H1 (cell line): Measurements from ENCODE around the gene NCF2.

Experiments
- ASH2L ChIP-seq: fragments of 200-600, 300-600 bp; sonication (generic); IDR thresholded peaks from one replicate; pipeline ENCODE4 v1.7.1; 2017; ENCODE audit warnings: low read length
- ATF3 ChIP-seq: IDR thresholded peaks from 2 replicates; pipeline ENCODE4 v1.6.1; 2011; ENCODE audit warnings: low read depth, mild to moderate bottlenecking, low read length; ENCODE audit not compliant: insufficient read depth
- CBX5 ChIP-seq: fragments of 300-800, 300-1000 bp; sonication (generic); IDR thresholded peaks from 2 replicates; pipeline ENCODE4 v1.7.1; 2016; ENCODE audit warnings: antibody characterized with exemption, low read length, low read depth
- CEBPB ChIP-seq: IDR thresholded peaks from 2 replicates; pipeline ENCODE4 v1.6.1; 2012; ENCODE audit warnings: low read depth, low read length
- CHD1 ChIP-seq: IDR thresholded peaks from 2 replicates; pipeline ENCODE4 v1.6.1; 2012; ENCODE audit warnings: low read depth, low read length, improper control_type of control experiment
- CTCF ChIP-seq, 3 experiments: IDR thresholded peaks; 1 replicate in 2 of 3; 2 replicates in 1 of 3; pipeline versions ENCODE4 v1.5.1 to v1.6.1; 2011; ENCODE audit warnings: low read length in 3 of 3, mild to moderate bottlenecking in 3 of 3, inconsistent platforms in 2 of 3, low read depth in 1 of 3, moderate library complexity in 1 of 3; ENCODE audit not compliant: insufficient read depth in 1 of 3; ENCODE audit errors: control extremely low read depth in 1 of 3
- EGR1 ChIP-seq: IDR thresholded peaks from 2 replicates; pipeline ENCODE4 v1.6.1; 2011; ENCODE audit warnings: low read depth, low read length, borderline replicate concordance
- EZH2 ChIP-seq: fragments of 200-600 bp; sonication (generic); IDR thresholded peaks from 2 replicates; pipeline ENCODE4 v1.7.1; 2012; ENCODE audit warnings: low read depth, mild to moderate bottlenecking, moderate library complexity, low read length, inconsistent platforms; ENCODE audit not compliant: severe bottlenecking
- POLR2A ChIP-seq, 2 experiments: IDR thresholded peaks; 1 replicate in 1 of 2; 2 replicates in 1 of 2; pipeline ENCODE4 v1.6.1; 2011; ENCODE audit warnings: low read depth in 2 of 2, low read length in 2 of 2, mild to moderate bottlenecking in 2 of 2; ENCODE audit errors: control extremely low read depth in 1 of 2
- POLR2AphosphoS5 ChIP-seq: IDR thresholded peaks from 2 replicates; pipeline ENCODE4 v1.6.1; 2011; ENCODE audit warnings: low read depth, low read length
- USF2 ChIP-seq: IDR thresholded peaks from 2 replicates; pipeline ENCODE4 v1.6.1; 2011; ENCODE audit warnings: low read length, improper control_type of control experiment
- ZNF274 ChIP-seq: IDR thresholded peaks from 2 replicates; pipeline ENCODE4 v1.7.0; 2012; ENCODE audit warnings: low read length, borderline replicate concordance; ENCODE audit errors: extremely low read depth

DNA sequence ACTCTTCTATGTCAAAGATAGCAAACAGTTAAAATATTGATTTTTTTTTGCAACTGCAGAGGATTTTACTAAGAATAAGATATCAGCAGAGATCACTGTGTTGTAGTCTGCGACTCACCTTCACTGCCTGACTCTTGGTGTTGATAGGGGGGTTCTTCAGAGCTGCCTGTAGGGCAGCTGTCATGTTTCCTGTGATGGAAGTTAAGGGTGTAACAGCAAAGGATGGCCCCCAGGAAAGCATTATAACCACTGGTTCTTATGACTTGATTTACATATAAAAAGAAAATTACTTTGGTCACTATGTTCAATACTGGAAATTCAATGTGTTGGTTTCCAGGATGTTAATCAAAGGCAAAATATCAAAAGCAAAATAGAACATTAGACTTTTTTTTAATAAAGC is 42.7 kb upstream of the NCF2 start:
- TF ChIP-seq ATF3, result no peak
- TF ChIP-seq EZH2, result no peak
- TF ChIP-seq CTCF (IDR thresholded peaks at IDR 0.05; ENCODE audit: control extremely low read depth in 1 of 3, insufficient read depth in 1 of 3, low read depth in 1 of 3, low read length in 3 of 3), result no peak
- no peak for TF ChIP-seq CHD1
- TF ChIP-seq ASH2L, result no peak
- TF ChIP-seq ZNF274, result no peak
- TF ChIP-seq POLR2A (IDR thresholded peaks at IDR 0.05; ENCODE audit: control extremely low read depth in 1 of 2, low read depth in 2 of 2, low read length in 2 of 2), result no peak
- no peak for TF ChIP-seq CBX5
- no peak for TF ChIP-seq POLR2AphosphoS5
- no peak for TF ChIP-seq EGR1
- no peak for TF ChIP-seq USF2
- no peak for TF ChIP-seq CEBPB
